HG03469 (cell line): Measurements from ENCODE around the gene POU6F2.

Experiments used
- ATAC-seq: cut with Tn5 transposase; IDR thresholded peaks from one replicate; pipeline ENCODE4 v1.9.1; 2021; ENCODE audit warnings: mild to moderate bottlenecking, moderate library complexity, moderate number of reproducible peaks; ENCODE audit not compliant: unreplicated experiment

Gene POU6F2

GRCh38 chr7:39428221-39428620 is 450.5 kb downstream of the POU6F2 start:
- no peak for ATAC-seq

GRCh38 chr7:39429421-39429820 is 451.7 kb downstream of the POU6F2 start:
- ATAC-seq = no peak

- ATAC-seq = no peak
These were observed 452.7 kb downstream of the POU6F2 start for GRCh38 chr7:39430441-39430840.

- ATAC-seq = no peak
These were observed 453.4 kb downstream of the POU6F2 start for GRCh38 chr7:39430909-39431641.

- ATAC-seq = no peak
These were observed 454.7 kb downstream of the POU6F2 start for GRCh38 chr7:39432368-39432767.

- ATAC-seq = no peak
These were observed 455.2 kb downstream of the POU6F2 start for GRCh38 chr7:39432807-39433416.

- ATAC-seq = no peak
These were observed 455.8 kb downstream of the POU6F2 start for GRCh38 chr7:39433550-39433949.

GRCh38 chr7:39434012-39434411 is 456.3 kb downstream of the POU6F2 start:
- ATAC-seq = no peak

GRCh38 chr7:39446546-39446945 is 468.8 kb downstream of the POU6F2 start:
- no peak for ATAC-seq

GRCh38 chr7:39451901-39452300 is 474.2 kb downstream of the POU6F2 start:
- ATAC-seq = no peak

- ATAC-seq = peak; percentile 78
These were observed 476.1 kb downstream of the POU6F2 start for GRCh38 chr7:39453743-39454355.

- ATAC-seq = no peak
These were observed 480.5 kb downstream of the POU6F2 start for GRCh38 chr7:39458061-39458745.

- ATAC-seq = no peak
These were observed 481.9 kb downstream of the POU6F2 start for GRCh38 chr7:39459636-39460035.

GRCh38 chr7:39460486-39460885 is 482.8 kb downstream of the POU6F2 start:
- ATAC-seq = no peak

- ATAC-seq = no peak
These were observed 483.6 kb downstream of the POU6F2 start for GRCh38 chr7:39461263-39461820.

GRCh38 chr7:39463252-39463651 is 485.5 kb downstream of the POU6F2 start:
- ATAC-seq = no peak

GRCh38 chr7:39464350-39465054 is 486.8 kb downstream of the POU6F2 start:
- no peak for ATAC-seq

GRCh38 chr7:39465055-39465929 is 487.6 kb downstream of the POU6F2 start:
- no peak for ATAC-seq

GRCh38 chr7:39468261-39468660 is 490.6 kb downstream of the POU6F2 start:
- ATAC-seq = no peak
